ENCODE data around the gene SLC9A6.
"Not testable (repeated sequence)": the region's sequence is repeated elsewhere in the genome, so short reads cannot be mapped to it uniquely, and the experiment has no call there.

SLC9A6 gene

DNA sequence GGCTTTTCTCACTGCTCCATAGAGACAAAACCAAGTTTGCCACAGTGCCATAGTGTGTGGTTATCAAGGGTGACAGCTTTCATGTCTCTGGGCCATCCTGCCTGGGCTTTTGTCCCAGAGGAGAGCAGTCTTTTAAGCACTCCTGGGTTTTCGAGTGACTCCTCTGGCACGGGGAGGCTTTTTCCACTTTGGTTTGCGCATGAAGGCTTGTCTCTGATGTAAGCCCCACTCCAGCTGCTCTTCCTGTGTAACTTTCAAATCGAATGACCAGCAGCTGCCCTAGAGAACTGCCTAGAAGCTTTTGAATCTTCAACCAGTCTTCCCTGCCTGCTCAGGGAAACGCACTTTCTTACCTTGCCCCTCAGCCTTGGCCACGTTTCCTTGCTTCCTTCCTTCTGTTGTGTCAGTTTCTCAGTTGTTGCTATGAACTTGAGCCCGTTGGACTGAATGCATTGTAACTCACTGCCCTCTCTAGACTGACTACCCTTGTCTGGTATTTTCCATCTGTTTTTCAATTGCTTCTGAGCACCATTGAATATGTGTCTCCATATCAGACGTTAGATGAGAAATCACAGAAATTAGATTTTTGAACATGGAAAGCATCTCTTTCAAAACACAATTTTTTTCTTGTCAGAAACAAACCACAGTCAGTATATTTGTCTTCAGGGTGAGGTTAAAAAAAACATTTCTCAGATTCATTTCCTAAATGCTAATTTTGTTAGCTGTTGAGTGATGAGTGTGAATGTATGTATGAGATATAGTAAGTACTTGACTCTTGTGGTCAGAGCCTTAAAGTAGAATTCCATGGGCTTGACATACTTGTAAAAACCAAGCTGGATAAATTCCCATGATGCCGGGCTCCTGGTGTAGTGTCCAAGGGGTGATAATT, 45.3 kb downstream of the SLC9A6 start:
- DNase-seq: no peak

- DNase-seq: no peak
Observed at GRCh38 chrX:136031626-136032025, 46.4 kb downstream of the SLC9A6 start.

DNA sequence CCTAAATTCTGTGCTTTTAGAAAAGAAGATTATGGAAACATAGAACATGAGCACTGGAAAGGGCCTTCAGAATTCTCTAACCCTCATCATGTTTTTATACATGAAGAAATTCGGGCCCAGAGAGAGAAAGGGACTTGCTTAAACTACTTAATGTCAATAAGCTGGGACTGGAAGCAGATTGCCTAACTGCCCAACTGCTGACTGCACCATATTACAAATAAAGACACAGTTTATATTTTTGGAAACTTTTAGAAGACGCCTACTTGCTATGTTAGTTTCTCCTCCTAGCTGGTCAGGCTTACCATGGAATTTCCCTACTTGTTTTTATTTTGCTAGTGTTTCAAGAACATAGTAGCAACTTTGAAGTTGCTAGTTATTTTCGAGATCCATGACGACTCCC, 47.1 kb downstream of the SLC9A6 start:
- no peak for DNase-seq

DNA sequence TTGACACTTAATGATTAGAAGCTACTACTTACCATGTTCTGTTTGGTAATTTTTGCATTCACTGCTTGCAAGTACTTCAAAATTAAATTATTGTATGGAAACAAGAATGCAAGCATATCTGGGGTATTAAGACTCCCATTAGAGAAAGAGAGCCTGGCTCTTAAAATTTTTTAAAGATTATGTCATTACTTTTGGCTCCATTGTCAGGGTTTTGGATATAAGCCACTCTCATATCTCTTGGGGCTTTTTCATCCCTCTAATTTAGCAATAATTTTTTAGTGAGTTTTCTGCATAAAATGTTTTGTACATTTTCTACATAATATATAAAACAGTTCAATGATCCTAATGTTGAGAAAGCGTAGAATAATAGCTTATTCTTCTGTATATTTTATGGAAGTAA, 49.4 kb downstream of the SLC9A6 start:
- DNase-seq: no peak

DNA sequence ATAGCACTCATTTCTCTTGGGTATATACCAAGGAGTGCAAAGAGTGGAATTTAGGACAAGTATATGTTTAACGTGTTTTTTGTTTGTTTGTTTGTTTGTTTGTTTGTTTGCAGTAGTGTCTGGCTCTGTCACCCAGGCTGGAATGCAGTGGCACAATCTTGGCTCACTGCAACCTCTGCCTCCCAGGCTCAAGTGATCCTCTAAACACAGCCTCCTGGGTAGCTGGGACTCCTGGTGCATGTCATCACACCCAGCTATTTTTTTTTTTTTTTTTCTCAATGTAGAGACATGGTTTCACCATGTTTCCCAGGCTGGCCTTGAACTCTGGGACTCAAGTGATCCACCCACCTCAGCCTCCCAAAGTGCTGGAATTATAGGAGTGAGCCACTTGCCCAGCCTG, 50.4 kb downstream of the SLC9A6 start:
- DNase-seq: no peak

GRCh38 chrX:136039485-136039884, 54.2 kb downstream of the SLC9A6 start:
- DNase-seq: no peak

DNA sequence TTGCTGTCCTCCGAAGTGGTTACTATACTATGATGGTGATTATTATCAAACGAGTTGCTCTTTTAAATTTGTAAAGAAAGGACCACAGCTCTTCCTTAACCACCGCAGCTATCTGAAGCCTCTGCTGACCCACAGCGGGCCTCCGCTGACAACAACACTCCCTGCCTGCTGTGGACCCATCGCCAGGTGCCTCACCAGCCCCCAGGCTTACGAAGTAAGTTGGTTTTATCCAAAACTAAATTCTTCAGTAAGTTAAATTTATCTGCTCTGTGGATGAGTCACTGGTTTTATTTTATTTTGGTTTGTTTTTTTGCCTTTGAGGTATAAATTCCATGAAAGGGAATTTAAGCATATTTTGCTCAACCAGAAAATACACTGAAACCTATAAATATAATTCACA, 54.7 kb downstream of the SLC9A6 start:
- DNase-seq: no peak

- DNase-seq: no peak
Observed at GRCh38 chrX:136041254-136041812, 56.1 kb downstream of the SLC9A6 start.

GRCh38 chrX:136045008-136045407, 59.8 kb downstream of the SLC9A6 start:
- no peak for DNase-seq

DNA sequence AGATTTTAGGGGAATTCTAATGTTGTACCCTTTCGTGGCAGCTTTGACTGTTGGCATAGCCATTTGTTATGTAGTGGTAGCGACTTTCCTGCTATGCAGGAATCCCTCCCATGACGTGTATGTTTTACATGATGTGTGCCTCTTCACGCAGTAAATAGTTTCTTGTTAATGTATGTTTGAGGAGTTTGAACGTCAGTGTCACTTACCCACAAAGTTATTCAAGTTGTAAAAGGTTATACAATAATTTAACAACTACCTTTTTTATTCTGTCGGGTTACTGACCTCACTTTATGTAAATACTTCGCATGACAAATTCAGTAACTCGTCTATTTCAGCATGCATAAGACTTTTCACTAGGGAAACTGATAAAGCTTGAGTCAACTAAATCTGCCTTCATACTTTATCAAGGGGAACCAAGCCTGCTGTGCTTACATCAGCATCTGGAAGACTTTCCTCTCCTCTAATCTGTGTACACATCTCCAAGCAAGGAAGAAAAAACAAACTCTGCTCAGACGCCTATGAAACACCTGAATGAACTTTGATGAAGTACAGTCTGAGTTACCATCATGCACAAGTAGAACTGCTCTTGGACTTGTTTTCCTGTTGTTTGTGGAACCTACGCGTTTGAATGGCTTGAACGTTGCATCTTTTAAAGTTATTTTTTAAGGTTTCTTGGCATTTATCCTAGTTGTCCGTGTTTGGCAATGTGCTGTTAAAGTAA, 61.2 kb downstream of the SLC9A6 start:
- DNase-seq: no peak

DNA sequence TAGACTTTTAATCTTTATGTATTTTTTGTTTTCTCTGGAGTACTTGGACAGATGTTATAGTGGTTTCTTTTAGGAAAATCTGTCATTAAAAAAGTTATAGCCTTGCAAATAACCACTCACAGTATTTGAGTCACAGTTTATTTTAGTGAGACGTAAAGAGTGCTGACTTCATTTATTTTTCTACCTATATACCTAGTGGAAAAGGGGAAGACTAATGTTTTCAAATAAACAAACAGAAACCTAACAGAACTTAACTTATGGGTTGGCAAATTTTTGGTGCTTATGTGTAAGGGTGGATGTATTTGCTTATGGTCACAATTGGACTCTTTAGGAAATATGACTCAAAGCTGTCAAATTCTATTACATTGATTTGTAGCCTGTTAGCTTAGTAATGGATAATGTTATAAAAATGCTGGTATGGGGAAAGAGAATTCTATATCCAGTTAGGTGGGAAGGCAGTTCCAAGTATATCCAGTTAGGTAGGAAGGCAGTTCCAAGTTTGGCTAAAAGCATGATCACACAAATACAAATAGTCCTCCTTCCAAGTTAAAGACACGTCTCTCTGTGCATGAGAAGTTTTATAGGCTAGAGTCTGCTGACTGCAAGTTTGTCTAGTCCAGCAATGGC, 61.9 kb downstream of the SLC9A6 start:
- no peak for DNase-seq

- no peak for DNase-seq
Observed at GRCh38 chrX:136047969-136048368, 62.7 kb downstream of the SLC9A6 start.

GRCh38 chrX:136048446-136048845, 63.2 kb downstream of the SLC9A6 start:
- DNase-seq: no peak

DNA sequence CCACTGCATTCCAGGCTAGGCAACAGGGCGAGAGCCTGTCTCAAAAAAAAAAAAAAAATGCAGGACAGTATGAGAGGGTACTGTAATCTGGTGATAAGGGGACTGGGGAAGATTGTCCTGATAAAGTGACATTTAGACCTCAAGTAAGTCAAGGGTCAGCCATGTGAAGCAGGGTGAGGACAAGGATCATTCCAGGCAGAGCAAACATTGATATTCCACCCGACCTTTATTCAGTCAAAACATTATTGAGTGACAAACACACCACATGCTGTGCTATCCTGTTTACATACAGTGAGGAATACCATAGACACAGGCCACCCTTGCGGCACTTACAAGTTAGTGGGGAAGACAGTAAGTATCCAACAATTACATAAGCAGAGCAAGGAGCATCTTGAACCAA, 64.4 kb downstream of the SLC9A6 start:
- DNase-seq: no peak

DNA sequence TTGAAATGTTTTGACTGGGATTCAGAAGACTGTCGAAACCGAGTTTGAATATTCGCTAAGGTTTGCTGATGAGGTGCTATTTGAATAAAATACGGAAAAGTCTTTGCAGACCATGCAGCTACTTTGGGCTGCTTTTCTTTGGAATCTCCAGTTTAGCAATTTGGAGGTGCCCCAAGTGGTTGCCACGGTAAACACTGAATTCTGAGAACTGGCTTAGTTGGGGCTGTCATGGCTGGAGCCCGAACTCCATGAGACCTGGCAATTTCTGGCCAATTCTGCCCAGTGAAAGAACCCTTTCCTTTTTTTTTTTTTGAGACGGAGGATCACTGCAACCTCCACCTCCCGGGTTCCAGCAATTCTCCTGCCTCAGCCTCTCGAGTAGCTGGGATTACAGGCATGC, 65.6 kb downstream of the SLC9A6 start:
- DNase-seq: not testable (repeated sequence)

DNA sequence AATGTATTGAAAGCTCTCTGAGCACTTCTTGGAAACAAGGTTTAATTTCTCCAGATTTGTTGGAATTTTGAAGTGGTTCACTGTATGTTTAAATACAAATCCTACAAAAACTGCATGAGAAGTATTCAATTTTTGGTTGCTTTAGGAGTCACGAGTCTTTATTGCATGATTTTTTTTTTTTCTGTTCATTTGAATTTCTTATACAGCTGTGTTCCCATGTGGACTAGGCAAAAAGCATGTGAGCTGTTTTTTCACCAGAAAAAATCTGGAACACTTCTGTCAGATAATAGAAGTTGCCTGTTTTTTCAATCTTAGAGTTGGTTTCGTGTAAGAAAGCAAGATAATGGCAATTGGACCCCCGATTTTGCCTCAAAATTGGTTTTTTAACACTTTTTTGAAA, 66.4 kb downstream of the SLC9A6 start:
- no peak for DNase-seq

DNA sequence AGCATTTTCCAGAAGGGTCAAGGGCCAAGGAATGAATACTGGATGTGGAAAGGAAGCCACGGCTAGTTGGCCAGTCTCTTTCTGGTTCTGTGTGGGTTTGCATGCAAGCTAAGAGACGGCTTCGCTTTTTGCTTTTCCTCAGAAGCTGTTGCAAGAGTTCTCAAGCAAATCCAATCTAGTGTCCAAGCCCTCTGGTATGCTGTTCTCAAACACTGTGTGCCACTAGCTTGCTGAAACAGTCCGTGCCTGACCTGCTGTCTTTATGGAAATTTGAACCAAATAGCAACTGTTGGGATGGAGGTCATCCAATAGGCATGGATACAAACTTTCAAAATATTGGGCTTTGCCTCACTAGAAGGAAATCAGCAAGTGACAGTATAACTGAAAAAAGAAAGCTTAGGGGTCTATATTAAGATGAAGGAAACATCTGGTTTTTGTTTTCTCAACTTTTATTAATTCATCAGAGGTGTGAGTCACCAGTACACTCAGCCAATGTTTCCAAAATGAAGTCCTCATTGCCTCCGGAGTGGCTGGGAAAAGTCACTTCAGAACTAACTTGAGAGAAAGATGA, 70.5 kb downstream of the SLC9A6 start:
- DNase-seq: no peak

DNA sequence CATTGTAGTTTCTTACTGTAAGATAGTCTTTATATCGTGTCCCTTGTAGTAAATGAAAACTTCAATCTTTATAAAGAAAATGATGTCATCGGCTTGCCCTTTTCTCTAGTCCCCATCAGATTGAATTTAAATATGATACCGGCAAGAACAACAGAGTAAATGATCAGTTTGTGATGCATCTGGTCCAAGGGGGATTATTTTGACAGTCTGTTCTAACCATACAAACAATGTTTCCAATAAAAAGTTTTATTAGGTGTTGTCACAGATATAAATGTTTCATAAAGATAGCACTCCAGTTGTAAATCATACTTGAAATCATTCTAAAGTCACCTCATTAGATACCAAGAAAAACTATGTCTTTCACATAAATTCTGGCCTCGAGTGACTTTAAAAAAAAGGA, 72.3 kb downstream of the SLC9A6 start:
- no peak for DNase-seq

DNA sequence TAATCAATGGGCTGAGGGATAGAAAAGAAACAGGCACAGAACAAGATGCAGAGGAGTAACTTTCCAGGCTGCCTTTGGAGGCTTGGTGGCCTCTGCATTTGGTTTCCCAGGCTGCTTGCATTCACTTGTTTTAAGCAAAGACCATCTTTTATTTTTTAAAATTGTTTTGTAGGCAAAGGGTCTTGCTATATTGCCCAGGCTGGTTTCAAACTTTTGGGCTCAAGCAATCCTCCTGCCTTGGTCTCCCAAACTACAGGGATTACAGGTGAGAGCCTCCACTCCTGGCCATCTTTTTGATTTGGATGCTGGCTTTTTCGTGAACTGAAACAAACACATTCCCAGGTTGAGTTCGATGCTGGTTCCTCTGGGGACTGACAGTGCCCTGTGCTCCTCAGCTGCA, 74.1 kb downstream of the SLC9A6 start:
- no peak for DNase-seq

DNA sequence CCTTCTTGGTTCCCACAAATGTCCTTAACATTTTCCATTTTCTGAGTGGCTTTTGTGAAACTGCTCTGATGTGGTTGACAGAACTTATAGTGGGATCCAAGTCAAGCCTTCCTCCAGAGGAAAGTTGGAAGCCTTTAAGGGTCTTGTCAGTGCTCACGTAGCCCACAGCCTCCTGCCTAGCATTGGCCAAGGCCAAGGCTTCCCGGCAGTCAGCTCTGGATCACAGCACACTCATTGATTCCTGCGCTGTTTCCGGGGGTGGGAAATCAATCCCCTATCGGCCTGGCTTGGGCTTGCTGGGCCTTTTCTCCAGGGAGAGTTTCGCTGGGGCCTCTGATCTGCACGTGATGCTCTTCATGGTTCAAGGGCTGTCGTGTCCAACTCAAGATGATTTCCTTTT, 76.1 kb downstream of the SLC9A6 start:
- DNase-seq: no peak

DNA sequence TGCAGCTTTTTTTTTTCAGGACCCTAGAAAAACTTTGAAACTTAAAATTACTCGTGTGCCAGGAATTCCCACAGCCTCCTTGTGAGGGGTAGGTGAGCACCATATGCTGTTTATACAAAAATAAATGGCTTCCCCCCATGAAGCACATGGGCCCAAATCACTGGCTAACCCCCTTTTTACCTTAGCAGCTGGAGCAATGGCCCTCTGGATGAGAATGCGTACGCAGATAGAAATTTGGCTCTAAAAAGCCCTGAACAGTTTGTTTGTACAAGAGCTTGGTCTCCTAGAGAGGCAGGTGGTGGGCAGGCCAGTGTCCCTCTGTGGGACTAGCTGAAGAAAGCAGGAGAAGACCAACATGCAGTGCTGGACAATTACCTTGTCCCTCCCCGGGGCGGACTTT, 76.5 kb downstream of the SLC9A6 start:
- DNase-seq: no peak

DNA sequence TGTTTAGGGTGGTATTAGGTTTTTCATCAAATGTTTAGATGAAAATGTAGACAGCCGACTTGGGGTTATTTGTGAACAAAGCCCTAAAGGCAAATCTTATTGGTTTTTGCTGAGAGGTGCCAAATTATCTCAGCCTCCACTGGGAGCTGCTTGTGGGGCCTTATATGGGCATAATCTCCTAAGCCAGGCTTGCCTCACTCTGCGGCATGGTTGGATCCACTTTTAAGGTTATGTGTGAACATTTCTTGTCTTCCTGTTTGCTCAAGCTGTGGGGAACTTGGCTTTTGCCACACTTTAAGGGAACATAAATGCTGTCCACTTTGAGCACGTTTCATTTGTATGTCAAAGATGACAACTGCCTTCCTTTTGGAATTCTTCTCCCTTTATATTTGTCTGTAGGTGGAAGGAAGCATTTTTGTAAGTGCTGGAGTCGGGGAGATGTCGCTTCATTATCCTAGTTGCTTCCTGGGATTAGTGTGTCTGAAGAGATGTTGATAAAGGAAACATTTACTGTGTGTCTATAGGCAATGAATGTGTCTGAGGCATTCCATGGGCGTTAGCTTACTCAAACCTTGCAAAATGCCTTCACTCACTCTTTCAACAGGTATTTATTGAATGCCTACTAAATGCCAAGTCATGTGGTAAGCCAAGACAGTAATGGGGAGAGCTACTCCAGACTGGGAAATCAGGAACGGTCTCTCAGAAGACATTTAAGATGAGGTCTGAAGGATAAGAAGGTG, 78.3 kb downstream of the SLC9A6 start:
- DNase-seq: no peak

DNA sequence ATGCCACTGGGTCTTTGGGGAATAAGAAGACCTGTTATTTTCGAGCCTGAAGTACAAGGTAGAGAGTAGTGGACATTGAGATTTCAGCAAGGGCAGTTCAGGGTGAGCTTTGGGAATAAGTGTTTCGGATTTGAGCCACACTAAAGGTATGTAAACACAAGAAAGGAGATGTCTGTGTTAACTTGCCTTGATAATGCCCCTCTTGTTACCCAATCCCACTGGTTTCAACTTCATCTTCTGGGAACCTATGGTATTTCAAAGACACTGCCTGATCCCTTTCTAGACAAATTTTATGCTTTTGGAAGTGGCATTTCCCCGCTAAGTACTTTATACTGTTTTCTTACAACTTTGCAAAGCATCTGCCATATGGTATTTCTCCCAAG, 79.4 kb downstream of the SLC9A6 start:
- DNase-seq: no peak

All from stimulated activated CD4-positive, alpha-beta T cell treated with anti-CD3 and anti-CD28 coated beads, Interleukin-15, amount 100 ng/mL, for 24 hours (primary cell).